ENCODE data around the gene CYB5D1. TPM values are rescaled to one million over a fixed set of nuclear protein-coding genes. Genes with fewer than 3 reads are reported as not detected.

Gene CYB5D1
- total RNA-seq, 1 donor from 2014 or later, result 6.1 TPM

- no peak for TF ChIP-seq CTCF (IDR thresholded peaks at IDR 0.05)
Observed at GRCh38 chr17:7822126-7822525, 35.7 kb upstream of the CYB5D1 start.

GRCh38 chr17:7823581-7824001, 34.2 kb upstream of the CYB5D1 start:
- H3K36me3 Mint-ChIP-seq (ENCODE audit: low read depth), result no peaks in the 10 kb centered on the region
- POLR2A ChIA-PET, result no interaction called here
- no peak for TF ChIP-seq CTCF (IDR thresholded peaks at IDR 0.05)
- no peaks in the 10 kb centered on the region for H3K9me3 Mint-ChIP-seq
- intact Hi-C loops (cut with micrococcal nuclease), result loop anchor here (2.0 kb wide), 1 partner anchor 81 kb away; no protein-coding TSS in a partner anchor
- no peaks in the 10 kb centered on the region for H3K4me1 Mint-ChIP-seq
- CTCF ChIA-PET, result interaction anchor here (1.0 to 1.9 kb wide), 5 partner anchors 11 to 89 kb away, joined by 3 to 5 read pairs (median 5); no protein-coding TSS in a partner anchor
- H3K27ac Mint-ChIP-seq, result no peak overlapping the region
- DNase-seq (no peak), ATAC-seq (ENCODE audit: low read depth) (no peak)
- H3K4me3 Mint-ChIP-seq, result no peak overlapping the region
- peaks cover 11% of the 10 kb centered on the region for H3K27me3 Mint-ChIP-seq

More at GRCh38 chr17:7822126-7822525, 35.7 kb upstream of the CYB5D1 start:
- Mint-ChIP-seq H3K36me3 (ENCODE audit: low read depth) (no peaks in the 10 kb centered on the region), H3K4me1 (no peaks in the 10 kb centered on the region), H3K27ac (no peak overlapping the region), H3K4me3 (no peak overlapping the region), H3K9me3 (no peaks in the 10 kb centered on the region), H3K27me3 (peaks cover 11% of the 10 kb centered on the region)
- ATAC-seq (ENCODE audit: low read depth) (no peak), DNase-seq (no peak)
- intact Hi-C loops (cut with micrococcal nuclease), result loop anchor here (1.0 to 2.0 kb wide), 7 partner anchors 12 to 235 kb away; partner anchors contain the start of genes KDM6B and NAA38
- POLR2A ChIA-PET, result no interaction called here
- CTCF ChIA-PET, result interaction anchor here (1.8 to 1.9 kb wide), 3 partner anchors 13 to 91 kb away, joined by 5 read pairs; no protein-coding TSS in a partner anchor

GRCh38 chr17:7824021-7824924, 33.5 kb upstream of the CYB5D1 start:
- intact Hi-C loops (cut with micrococcal nuclease), result no loop called here
- peaks cover 12% of the 10 kb centered on the region for H3K27me3 Mint-ChIP-seq
- ATAC-seq (ENCODE audit: low read depth), result no peak
- ChIA-PET POLR2A (interaction anchor here (0.7 to 1.5 kb wide), 5 partner anchors 10 to 108 kb away, joined by 3 to 5 read pairs (median 4); partner anchors contain the start of genes CNTROB, KDM6B and TRAPPC1), CTCF (interaction anchor here (0.6 to 2.1 kb wide), 13 partner anchors 10 to 233 kb away, joined by 3 to 11 read pairs (median 5); partner anchors contain the start of gene KDM6B)
- H3K9me3 Mint-ChIP-seq, result no peaks in the 10 kb centered on the region
- DNase-seq, result no peak
- no peak for TF ChIP-seq CTCF (IDR thresholded peaks at IDR 0.05)
- H3K27ac Mint-ChIP-seq, result no peak overlapping the region
- H3K36me3 Mint-ChIP-seq (ENCODE audit: low read depth), result no peaks in the 10 kb centered on the region
- H3K4me1 Mint-ChIP-seq, result no peaks in the 10 kb centered on the region
- no peak overlapping the region for H3K4me3 Mint-ChIP-seq

- no peak for ATAC-seq (ENCODE audit: low read depth)
- no peak overlapping the region for H3K4me3 Mint-ChIP-seq
- intact Hi-C loops (cut with micrococcal nuclease), result no loop called here
- CTCF ChIA-PET, result interaction anchor here (0.8 to 2.1 kb wide), 10 partner anchors 9 to 232 kb away, joined by 3 to 11 read pairs (median 4); partner anchors contain the start of gene KDM6B
- no peaks in the 10 kb centered on the region for H3K36me3 Mint-ChIP-seq (ENCODE audit: low read depth)
- H3K27me3 Mint-ChIP-seq, result peaks cover 18% of the 10 kb centered on the region
- no peaks in the 10 kb centered on the region for H3K4me1 Mint-ChIP-seq
- no peak overlapping the region for H3K27ac Mint-ChIP-seq
- no peak for DNase-seq
- H3K9me3 Mint-ChIP-seq, result no peaks in the 10 kb centered on the region
- TF ChIP-seq CTCF (IDR thresholded peaks at IDR 0.05), result no peak
- POLR2A ChIA-PET, result interaction anchor here (0.6 to 1.5 kb wide), 6 partner anchors 9 to 106 kb away, joined by 3 to 5 read pairs (median 4); partner anchors contain the start of genes CNTROB, KDM6B and TRAPPC1
Observed at GRCh38 chr17:7825206-7825990, 32.4 kb upstream of the CYB5D1 start.

All from activated B cell treated with CpG ODN at 0.5 μM for 24 hours (primary cell).